Ascending aorta (tissue), 2 donors: Measurements from ENCODE around the gene PPM1L. TPM values are rescaled to one million over a fixed set of nuclear protein-coding genes. Genes with fewer than 3 reads are reported as not detected.

Experiments used
- DNase-seq, 2 donors: peaks; one replicate each; pipeline ENCODE4 v3.0.0-alpha.2; 2019; ENCODE audit warnings: low spot score in 2 of 2
- H3K27ac ChIP-seq, 2 donors: fragments of 200-600 bp; sonication (generic); one replicate each; pipeline ENCODE4 v1.5.1; 2016 to 2017; ENCODE audit warnings: mild to moderate bottlenecking in 1 of 2
- H3K27me3 ChIP-seq: fragments of 200-600 bp; sonication (generic); one replicate; pipeline ENCODE4 v1.5.1; 2017
- H3K36me3 ChIP-seq, 2 donors: fragments of 200-600 bp; sonication (generic); one replicate each; pipeline ENCODE4 v1.5.1; 2016
- H3K4me1 ChIP-seq, 2 donors: fragments of 200-600 bp; sonication (generic); one replicate each; pipeline ENCODE4 v1.5.1; 2016 to 2017; ENCODE audit warnings: mild to moderate bottlenecking in 1 of 2
- H3K4me3 ChIP-seq, 2 donors: fragments of 200-600 bp; sonication (generic); one replicate each; pipeline ENCODE4 v1.5.1; 2016 to 2017; ENCODE audit warnings: mild to moderate bottlenecking in 1 of 2
- H3K9me3 ChIP-seq, 2 donors: fragments of 200-600 bp; sonication (generic); one replicate each; pipeline ENCODE4 v1.5.1; 2016
- intact Hi-C: fragments of 100-400 bp; cut with DNase I; formaldehyde crosslinking; loops from one replicate; pipeline ENCODE4 v1.15.1; 2023
- total RNA-seq: library from RNA; depleted of rRNA; stranded (reverse); fragments of >200 nt; gene quantifications from one replicate; pipeline ENCODE4 v1.1.0, GENCODE V29; 2016
- TF ChIP-seq, protein P1 (sequence below), 3 experiments: fragments of 200-600 bp in 2 of 3; fragments of 450-650 bp in 1 of 3; sonication (generic) in 2 of 3; IDR thresholded peaks; one replicate each; pipeline ENCODE4 v1.5.1; 2016 to 2019; ENCODE audit warnings: antibody characterized with exemption in 3 of 3, mild to moderate bottlenecking in 1 of 3, moderate library complexity in 1 of 3

PPM1L gene
- total RNA-seq, 1 donor from 2014 or later: 20.3 TPM

DNA sequence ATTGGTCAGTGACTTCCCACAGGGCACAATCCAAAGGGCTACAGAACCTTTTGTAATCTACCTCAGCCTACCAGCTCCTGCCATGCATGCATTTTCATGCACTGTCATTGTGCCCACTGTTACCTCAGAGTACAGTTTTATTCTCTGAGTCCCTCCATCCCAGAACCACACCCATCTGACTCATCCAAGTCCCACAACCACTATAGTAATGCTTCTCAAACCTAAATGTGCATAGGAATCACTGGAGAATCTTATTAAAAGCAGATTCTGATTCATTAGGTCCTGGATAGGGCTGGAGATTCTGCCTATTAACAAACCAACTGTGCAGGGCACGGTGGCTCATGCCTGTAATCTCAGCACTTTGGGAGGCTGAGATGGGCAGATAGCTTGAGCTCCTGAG, 352.8 kb downstream of the PPM1L start:
- Histone ChIP-seq H3K4me1 (peaks cover 0 to 4% of the 10 kb centered on the region in 2 donors), H3K9me3 (peaks cover 0 to 8% of the 10 kb centered on the region in 2 donors), H3K27ac (no peak overlapping the region), H3K36me3 (no peaks in the 10 kb centered on the region), H3K4me3 (no peak overlapping the region), H3K27me3 (no peaks in the 10 kb centered on the region)
- intact Hi-C loops: loop anchor here (10.0 kb wide), 1 partner anchor 306 kb away; no protein-coding TSS in a partner anchor
- TF ChIP-seq, protein P1, sequence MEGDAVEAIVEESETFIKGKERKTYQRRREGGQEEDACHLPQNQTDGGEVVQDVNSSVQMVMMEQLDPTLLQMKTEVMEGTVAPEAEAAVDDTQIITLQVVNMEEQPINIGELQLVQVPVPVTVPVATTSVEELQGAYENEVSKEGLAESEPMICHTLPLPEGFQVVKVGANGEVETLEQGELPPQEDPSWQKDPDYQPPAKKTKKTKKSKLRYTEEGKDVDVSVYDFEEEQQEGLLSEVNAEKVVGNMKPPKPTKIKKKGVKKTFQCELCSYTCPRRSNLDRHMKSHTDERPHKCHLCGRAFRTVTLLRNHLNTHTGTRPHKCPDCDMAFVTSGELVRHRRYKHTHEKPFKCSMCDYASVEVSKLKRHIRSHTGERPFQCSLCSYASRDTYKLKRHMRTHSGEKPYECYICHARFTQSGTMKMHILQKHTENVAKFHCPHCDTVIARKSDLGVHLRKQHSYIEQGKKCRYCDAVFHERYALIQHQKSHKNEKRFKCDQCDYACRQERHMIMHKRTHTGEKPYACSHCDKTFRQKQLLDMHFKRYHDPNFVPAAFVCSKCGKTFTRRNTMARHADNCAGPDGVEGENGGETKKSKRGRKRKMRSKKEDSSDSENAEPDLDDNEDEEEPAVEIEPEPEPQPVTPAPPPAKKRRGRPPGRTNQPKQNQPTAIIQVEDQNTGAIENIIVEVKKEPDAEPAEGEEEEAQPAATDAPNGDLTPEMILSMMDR (IDR thresholded peaks at IDR 0.05): no peak
- DNase-seq: no peak

DNA sequence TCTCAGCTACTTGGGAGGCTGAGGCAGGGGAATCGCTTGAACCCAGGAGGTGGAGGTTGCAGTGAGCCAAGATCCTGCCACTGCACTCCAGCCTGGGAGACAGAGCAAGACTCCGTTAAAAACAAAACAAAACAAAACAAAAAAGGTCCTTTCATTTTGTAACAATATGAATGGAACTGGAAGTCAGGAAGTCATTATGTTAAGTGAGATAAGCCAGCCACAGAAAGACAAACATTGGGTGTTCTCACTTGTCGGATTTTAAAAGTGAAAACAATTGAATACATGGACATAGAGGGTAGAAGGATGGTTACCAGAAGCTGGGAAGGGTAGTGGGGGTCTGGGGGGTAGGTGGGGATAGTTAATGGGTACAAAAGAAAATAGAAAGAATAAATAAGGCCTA, 361.6 kb downstream of the PPM1L start:
- TF ChIP-seq, protein P1 (IDR thresholded peaks at IDR 0.05): no peak
- DNase-seq: no peak
- no peak overlapping the region for H3K4me3 ChIP-seq

DNA sequence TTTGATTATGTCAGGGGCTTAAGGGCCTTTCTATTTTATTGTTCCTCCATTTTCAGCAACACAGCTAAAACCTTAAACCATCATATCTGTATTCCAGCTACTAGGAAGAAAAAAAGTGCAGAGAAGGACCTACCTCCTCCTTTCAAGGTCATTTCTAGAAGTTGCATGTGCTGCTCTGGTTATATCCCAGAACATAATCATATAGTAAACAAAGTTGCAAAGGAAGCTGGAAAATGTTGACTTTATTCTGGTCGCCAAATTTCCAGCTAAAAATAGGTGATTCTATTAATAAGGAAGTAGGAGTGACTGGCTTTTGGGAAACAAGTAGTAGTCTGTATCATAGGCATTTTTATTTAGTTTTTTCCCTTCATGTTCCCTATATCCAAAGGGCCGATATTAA, 370.5 kb downstream of the PPM1L start:
- Histone ChIP-seq H3K27me3 (no peaks in the 10 kb centered on the region), H3K9me3 (peaks cover 21 to 40% of the 10 kb centered on the region in 2 donors), H3K4me3 (no peak overlapping the region), H3K36me3 (no peaks in the 10 kb centered on the region), H3K4me1 (no peaks in the 10 kb centered on the region), H3K27ac (no peak overlapping the region)
- intact Hi-C loops: no loop called here
- DNase-seq: no peak
- TF ChIP-seq, protein P1 (IDR thresholded peaks at IDR 0.05): no peak

More for the DNA sequence above, 361.6 kb downstream of the PPM1L start:
- intact Hi-C loops: no loop called here
- peaks cover 25 to 88% of the 10 kb centered on the region in 2 donors for H3K9me3 ChIP-seq
- H3K27ac ChIP-seq: no peak overlapping the region
- no peaks in the 10 kb centered on the region for H3K27me3 ChIP-seq
- H3K36me3 ChIP-seq: no peaks in the 10 kb centered on the region
- H3K4me1 ChIP-seq: no peaks in the 10 kb centered on the region

Other genes starting within 250 kb of the PPM1L start
- 17.6 TPM for gene KPNA4, start 190.7 kb upstream of the PPM1L start, total RNA-seq
- not detected for gene ARL14, start 79.1 kb upstream of the PPM1L start, total RNA-seq